GM21381 (cell line): ENCODE measurements around the gene MCOLN2.
"Not testable (repeated sequence)": the region's sequence is repeated elsewhere in the genome, so short reads cannot be mapped to it uniquely, and the experiment has no call there.

Experiments
- ATAC-seq: cut with Tn5 transposase; IDR thresholded peaks from one replicate; pipeline ENCODE4 v1.9.1; 2021; ENCODE audit warnings: mild to moderate bottlenecking, moderate library complexity; ENCODE audit not compliant: unreplicated experiment

MCOLN2 gene

GRCh38 chr1:84944767-84945486 is 52.0 kb downstream of the MCOLN2 start:
- ATAC-seq: peak; percentile 86

GRCh38 chr1:84941843-84942242 is 55.1 kb downstream of the MCOLN2 start:
- no peak for ATAC-seq

- ATAC-seq: no peak
Measured at GRCh38 chr1:84940481-84940880, 56.4 kb downstream of the MCOLN2 start.

- ATAC-seq: no peak
Measured at GRCh38 chr1:84939761-84940160, 57.2 kb downstream of the MCOLN2 start.

GRCh38 chr1:84939151-84939550 is 57.8 kb downstream of the MCOLN2 start:
- no peak for ATAC-seq

GRCh38 chr1:84936116-84936810 is 60.6 kb downstream of the MCOLN2 start:
- no peak for ATAC-seq

GRCh38 chr1:84933011-84933611 is 63.8 kb downstream of the MCOLN2 start:
- no peak for ATAC-seq

GRCh38 chr1:84930831-84931230 is 66.1 kb downstream of the MCOLN2 start:
- no peak for ATAC-seq

- ATAC-seq: no peak
Measured at GRCh38 chr1:84930329-84930728, 66.6 kb downstream of the MCOLN2 start.

- ATAC-seq: no peak
Measured at GRCh38 chr1:84929581-84929980, 67.3 kb downstream of the MCOLN2 start.

- no peak for ATAC-seq
Measured at GRCh38 chr1:84928979-84929378, 67.9 kb downstream of the MCOLN2 start.

- no peak for ATAC-seq
Measured at GRCh38 chr1:84923317-84923716, 73.6 kb downstream of the MCOLN2 start.

GRCh38 chr1:84920159-84920558 is 76.8 kb downstream of the MCOLN2 start:
- no peak for ATAC-seq

- ATAC-seq: no peak
Measured at GRCh38 chr1:84919461-84919970, 77.4 kb downstream of the MCOLN2 start.

- ATAC-seq: no peak
Measured at GRCh38 chr1:84918726-84919336, 78.1 kb downstream of the MCOLN2 start.

GRCh38 chr1:84916897-84917296 is 80.0 kb downstream of the MCOLN2 start:
- no peak for ATAC-seq

- ATAC-seq: no peak
Measured at GRCh38 chr1:84913555-84913892, 83.4 kb downstream of the MCOLN2 start.

- ATAC-seq: no peak
Measured at GRCh38 chr1:84912726-84913554, 84.0 kb downstream of the MCOLN2 start.

- not testable (repeated sequence) for ATAC-seq
Measured at GRCh38 chr1:84908746-84909464, 88.0 kb downstream of the MCOLN2 start.
